HG03558 (cell line): ENCODE results near the gene CAPN11.

ENCODE experiments used
- ATAC-seq: cut with Tn5 transposase; IDR thresholded peaks from one replicate; pipeline ENCODE4 v1.9.1; 2021; ENCODE audit warnings: moderate number of reproducible peaks; ENCODE audit not compliant: unreplicated experiment; ENCODE audit errors: extremely low read depth

CAPN11 gene

GRCh38 chr6:44158770-44159228 lies at the start of gene CAPN11:
CAPN11 (plus strand) TSS chr6:44158820; CDS start chr6:44158849, 29 bp downstream.
- ATAC-seq: no peak

- ATAC-seq: no peak
Measured at GRCh38 chr6:44109212-44109611, 49.4 kb upstream of the CAPN11 start.

- no peak for ATAC-seq
Measured at GRCh38 chr6:44110005-44110676, 48.5 kb upstream of the CAPN11 start.

- no peak for ATAC-seq
Measured at GRCh38 chr6:44110966-44111365, 47.7 kb upstream of the CAPN11 start.

- ATAC-seq: no peak
Measured at GRCh38 chr6:44111434-44112417, 46.9 kb upstream of the CAPN11 start.

- no peak for ATAC-seq
Measured at GRCh38 chr6:44113414-44113813, 45.2 kb upstream of the CAPN11 start.

GRCh38 chr6:44115866-44116265 lies 42.8 kb upstream of the CAPN11 start:
- ATAC-seq: no peak

- ATAC-seq: no peak
Measured at GRCh38 chr6:44116641-44117382, 41.8 kb upstream of the CAPN11 start.

GRCh38 chr6:44117397-44118128 lies 41.1 kb upstream of the CAPN11 start:
- no peak for ATAC-seq

GRCh38 chr6:44119704-44120262 lies 38.8 kb upstream of the CAPN11 start:
- ATAC-seq: no peak

- ATAC-seq: no peak
Measured at GRCh38 chr6:44120692-44121443, 37.8 kb upstream of the CAPN11 start.

- ATAC-seq: no peak
Measured at GRCh38 chr6:44122801-44123200, 35.8 kb upstream of the CAPN11 start.

GRCh38 chr6:44123544-44123943 lies 35.1 kb upstream of the CAPN11 start:
- no peak for ATAC-seq

- ATAC-seq: peak; percentile 34
Measured at GRCh38 chr6:44126320-44127149, 32.1 kb upstream of the CAPN11 start.

- no peak for ATAC-seq
Measured at GRCh38 chr6:44127186-44128019, 31.2 kb upstream of the CAPN11 start, which contains the start of the genes MRPL14 and TMEM63B. MRPL14 (minus strand) TSS chr6:44127452; CDS start chr6:44116611, 10,841 bp downstream. TMEM63B (plus strand) TSS chr6:44127554; CDS start chr6:44134585, 7,031 bp downstream.

GRCh38 chr6:44128020-44128917 lies 30.4 kb upstream of the CAPN11 start:
- ATAC-seq: no peak
